ENCODE data around the gene RHD.

DNA sequence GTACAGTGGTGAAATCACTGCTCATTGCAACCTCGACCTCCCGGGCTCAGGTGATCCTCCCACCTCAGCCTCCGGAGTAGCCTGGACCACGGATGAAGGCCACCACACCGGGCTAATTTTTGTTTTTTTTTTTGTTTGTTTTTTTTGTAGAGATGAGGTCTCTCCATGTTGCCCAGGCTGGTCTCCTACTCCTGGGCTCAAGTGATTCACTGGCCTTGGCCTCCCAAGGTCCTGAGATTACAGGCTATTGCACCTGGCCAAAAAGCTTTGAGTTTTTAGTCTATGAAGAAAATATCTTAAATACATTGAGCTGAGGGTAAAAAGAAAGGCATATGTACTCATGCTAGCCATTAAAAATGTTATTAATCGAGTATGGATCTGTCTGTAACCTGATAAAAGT lies 69.4 kb downstream of the RHD start:
- TF ChIP-seq CTCF (IDR thresholded peaks at IDR 0.05; ENCODE audit: insufficient read depth, low read length) (no peak), POLR2AphosphoS5 (IDR thresholded peaks at IDR 0.05; ENCODE audit: low read depth) (no peak), GABPA (IDR thresholded peaks at IDR 0.05; ENCODE audit: low read depth) (no peak), REST (IDR thresholded peaks at IDR 0.05; ENCODE audit: insufficient replicate concordance, low read depth) (no peak), SPI1 (IDR thresholded peaks at IDR 0.05; ENCODE audit: borderline replicate concordance, low read depth) (no peak)

Data from HL-60 (cell line).